AG08396 (cell line): ENCODE results near the gene CTBS.
"Not testable (repeated sequence)": the region's sequence is repeated elsewhere in the genome, so short reads cannot be mapped to it uniquely, and the experiment has no call there.

Source experiments
- DNase-seq: peaks from one replicate; pipeline ENCODE4 v3.0.0; 2012; ENCODE audit warnings: low spot score, mixed read lengths

Gene CTBS, protein sequence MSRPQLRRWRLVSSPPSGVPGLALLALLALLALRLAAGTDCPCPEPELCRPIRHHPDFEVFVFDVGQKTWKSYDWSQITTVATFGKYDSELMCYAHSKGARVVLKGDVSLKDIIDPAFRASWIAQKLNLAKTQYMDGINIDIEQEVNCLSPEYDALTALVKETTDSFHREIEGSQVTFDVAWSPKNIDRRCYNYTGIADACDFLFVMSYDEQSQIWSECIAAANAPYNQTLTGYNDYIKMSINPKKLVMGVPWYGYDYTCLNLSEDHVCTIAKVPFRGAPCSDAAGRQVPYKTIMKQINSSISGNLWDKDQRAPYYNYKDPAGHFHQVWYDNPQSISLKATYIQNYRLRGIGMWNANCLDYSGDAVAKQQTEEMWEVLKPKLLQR

DNA sequence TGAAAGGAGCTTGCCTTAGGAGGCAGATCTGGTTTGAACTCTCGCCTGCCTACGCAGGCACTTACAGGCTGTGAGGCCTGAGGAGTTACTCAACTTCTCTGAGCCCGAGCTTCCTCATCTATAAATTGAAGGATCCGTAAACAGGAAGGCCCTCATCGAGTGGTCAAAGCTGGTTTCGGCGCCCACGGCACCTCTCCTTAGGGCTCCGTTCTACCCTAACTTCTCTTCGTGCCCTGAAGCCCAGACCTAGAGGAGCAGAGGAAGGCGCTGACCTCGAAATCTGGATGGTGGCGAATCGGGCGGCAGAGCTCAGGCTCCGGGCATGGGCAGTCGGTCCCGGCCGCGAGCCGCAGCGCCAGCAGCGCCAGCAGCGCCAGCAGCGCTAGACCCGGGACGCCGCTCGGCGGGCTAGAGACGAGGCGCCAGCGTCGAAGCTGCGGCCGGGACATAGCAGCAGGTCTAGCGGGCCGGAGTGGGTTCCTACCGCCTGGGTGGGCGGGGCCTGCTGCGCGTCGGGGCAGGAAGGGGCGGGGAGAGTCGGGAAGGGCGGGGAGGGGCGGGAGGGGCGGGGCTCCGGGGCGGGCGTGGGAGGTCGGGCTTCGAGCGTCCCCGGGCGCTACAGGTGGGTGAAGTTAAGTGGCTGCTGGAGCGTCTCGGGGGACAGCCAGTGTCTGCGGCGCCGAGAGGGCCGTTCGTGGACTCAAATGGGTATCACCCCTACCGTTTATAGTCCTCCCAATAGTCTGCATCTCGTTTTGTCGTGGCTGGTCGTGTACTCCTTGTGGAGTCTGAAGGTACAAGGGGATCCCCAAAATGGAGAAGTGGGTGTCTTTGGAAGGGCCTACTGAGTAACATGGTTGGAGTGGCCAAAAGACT is at the start of gene CTBS:
Gene CTBS (minus strand): TSS at position 474 of the 876 bp plus-strand sequence. CDS start 25 bp downstream, at position 449.
- peak; percentile 97 for DNase-seq

DNA sequence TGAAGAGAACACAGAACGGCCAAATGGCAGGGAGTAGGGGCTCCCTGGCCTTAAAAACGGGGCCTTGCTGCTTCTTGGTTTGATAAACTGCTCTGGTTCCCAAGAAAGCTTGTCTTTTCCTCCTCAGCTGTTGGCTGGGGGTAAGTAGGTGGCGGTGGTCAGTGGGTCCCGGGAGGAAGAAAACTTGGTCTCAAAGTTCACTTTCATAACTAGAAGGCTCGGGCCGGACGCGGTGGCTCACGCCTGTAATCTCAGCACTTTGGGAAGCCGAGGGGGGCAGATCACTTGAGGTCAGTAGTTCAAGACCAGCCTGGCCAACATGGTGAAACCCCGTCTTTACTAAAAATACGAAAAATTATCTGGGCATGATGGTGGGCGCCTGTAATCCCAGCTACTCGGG is 47.3 kb upstream of the CTBS start:
- DNase-seq, result no peak

DNA sequence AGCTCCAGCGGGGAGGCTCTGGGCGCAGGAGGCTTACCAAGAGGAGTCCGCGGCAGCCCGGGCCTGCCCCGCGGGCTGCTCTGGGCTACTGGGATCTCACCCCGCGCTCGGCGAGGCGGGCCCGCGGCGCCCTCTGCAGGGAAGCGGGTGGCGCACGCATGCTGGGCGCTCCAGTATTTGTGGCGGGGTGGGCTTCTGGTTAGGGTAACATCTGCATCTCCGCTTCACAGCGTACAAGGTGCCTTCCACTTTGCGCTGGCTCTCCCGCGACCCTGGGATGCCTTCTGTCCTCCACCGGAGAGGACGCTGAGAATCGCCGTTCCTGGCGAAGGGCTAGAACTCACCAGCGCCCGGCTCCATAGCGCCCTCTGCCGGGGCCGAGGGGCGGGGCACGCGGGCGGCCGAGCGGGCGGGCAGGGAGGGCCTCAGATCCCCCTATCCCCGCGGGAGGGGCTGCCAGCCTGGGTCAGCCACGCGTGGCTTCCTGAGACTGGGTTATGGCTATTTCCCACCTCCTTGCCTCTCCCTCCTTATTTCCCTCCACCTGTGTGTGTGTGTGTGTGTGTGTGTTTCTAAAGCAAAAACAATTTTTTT is 46.6 kb upstream of the CTBS start:
- peak; percentile 91 for DNase-seq

DNA sequence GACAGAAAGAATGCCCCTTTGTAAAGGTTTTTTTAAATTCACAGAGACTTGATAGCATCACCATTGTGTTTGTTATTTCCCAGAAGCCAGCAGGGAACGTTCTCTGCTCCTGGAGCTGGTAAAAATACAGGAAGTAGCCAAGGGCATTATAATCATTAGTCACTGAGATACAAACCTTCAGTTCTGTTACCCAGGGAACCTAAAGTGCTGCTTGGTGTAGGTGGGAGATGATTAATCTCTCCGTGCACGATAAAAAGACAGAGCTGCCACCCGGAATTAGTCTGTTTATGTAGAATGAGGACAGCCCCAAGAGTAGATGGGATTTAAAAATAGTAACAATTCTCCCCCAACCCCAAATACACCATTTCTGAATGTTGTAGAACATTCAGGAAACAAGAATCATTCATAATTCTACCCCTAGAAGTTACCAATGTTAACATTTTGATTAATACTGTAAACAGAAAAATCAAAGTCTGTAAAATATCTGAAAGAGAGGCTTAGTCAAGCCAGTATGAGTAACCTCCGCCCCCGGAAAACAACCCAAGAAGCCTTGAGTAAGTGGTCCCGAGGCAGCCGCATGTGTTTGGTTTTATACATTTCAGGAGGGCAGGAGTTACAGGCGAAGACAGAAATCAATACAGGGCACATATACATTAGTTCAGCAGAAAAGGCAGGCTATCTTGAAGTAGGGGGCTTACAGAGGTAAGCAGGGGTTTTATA is 45.3 kb upstream of the CTBS start:
- peak; percentile 78 for DNase-seq

DNA sequence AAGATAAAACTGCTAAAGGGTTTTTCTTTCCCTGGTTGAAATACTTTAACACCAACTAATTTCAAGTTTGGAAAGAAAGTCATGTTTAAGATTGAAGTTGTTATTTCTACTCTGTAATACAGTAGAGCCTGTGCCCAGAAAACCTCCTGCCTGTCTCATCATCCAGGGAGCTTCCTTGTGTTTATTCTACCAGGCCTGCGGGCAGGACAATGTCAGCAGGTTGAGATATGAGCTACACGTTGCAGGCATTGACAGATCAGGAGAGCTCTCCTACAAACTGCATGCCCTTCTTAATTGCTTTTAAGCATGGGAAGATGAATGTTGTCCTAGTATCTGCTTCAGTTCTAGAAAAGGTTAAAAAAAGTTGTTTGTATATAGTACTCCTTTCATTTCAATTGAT is 43.1 kb upstream of the CTBS start:
- no peak for DNase-seq

DNA sequence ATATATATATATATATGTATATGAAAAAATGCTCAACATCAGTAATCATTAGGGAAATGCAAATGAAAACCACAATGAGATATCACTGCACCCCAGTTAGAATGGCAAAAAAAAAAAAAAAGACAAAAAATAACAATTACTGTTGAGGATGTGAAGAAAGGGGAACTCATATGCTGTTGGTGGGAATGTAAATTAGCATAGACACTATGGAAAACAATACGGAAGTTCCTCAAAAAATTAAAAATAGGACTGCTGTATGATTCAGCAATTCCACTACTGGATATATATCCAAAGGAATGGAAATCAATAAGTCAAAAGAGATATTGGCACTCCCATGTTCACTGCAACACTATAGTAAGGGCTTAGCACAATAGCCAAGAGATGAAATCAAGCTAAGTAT is 41.5 kb upstream of the CTBS start:
- no peak for DNase-seq

DNA sequence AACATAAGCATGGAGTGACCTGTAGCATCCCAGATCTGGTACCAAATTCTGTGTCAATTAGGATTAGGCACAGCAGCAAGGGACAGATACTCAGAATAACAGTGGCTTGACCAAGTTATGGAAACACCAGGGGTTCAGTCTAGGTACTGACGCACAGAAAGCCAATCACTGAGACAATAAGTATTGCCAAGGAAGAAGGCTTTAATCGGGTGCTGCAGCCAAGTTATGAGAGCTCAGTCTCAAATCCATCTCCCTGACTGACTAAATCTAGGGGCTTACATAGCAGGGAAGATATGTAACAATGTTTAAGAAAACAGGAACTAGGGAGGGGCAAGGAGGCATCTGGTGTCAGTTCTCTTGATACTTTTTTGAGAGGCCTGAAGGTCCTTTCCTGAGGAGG is 39.6 kb upstream of the CTBS start:
- DNase-seq, result no peak

DNA sequence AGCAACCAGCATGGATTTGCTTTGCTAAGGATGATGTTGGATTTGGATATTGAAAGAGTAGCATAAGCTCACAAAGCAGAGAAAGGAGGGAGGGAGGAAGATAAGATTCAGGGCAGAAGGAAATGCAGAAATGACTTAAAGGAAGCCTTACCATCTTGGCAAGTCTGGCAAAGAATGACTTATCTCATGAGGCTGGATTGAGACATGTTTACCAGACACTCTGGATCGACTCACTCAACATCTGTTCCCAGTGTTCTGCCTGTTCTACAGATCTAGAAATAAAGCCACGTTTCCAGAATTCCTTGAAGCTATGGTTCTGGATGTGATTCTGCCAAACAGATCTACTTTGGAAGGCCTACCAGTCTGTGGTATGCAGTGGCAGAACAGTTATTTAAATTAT is 38.8 kb upstream of the CTBS start:
- DNase-seq, result no peak

DNA sequence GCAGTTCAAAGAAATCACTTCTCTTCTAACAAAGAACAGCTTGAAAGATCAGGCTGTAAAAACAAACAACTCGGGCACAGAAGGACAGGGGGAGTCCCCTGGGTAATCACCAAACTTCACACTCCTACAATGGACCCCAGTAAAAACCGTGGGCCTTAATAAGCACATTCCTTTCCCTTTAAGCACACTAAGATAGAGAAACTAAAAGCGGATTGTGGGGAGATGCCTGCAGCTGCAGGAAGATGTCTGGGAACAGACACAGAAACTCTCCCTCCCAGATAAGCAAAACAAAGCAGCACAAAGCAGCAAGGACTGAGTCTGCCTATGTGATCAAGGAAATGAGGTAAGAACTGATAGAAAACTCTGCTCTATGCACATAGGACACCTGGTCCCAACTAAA is 37.6 kb upstream of the CTBS start:
- no peak for DNase-seq

DNA sequence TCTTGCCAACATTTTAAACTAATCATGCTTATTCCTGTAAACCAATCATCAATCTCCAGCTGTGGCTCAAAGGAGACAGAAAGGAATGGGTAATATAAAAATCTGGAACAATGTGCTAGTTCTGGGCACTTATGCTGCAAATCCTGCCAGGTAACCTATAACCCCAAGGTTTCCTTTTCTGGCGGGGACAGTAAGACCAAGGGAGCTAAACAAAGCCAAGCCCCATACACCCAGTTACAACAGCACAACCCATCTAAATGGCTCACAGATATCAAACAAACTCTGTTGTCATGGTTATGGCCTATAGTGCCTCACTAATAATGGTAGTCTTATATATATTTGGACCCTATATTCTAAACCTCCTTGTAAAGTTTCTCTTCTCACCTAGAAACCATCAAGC is 36.9 kb upstream of the CTBS start:
- DNase-seq, result no peak

DNA sequence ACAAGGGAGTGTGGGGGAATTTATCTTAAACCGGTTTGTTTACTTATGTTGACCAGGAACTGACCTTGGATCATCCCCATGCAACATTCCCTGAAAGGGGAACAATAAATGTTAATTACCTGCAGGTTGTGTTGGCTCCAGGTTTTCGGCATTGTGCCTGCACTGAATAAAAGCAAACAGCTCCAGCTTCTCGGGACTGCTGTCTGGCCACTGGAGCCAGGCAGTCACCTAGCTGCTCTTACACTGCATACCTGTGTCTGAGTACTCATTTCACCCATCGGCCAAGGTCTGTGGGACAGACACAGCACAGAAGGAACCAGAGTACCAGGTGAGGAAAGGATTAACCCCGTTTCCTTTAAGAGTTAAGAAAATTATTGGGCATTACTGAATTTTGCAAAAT is 32.7 kb upstream of the CTBS start:
- no peak for DNase-seq

DNA sequence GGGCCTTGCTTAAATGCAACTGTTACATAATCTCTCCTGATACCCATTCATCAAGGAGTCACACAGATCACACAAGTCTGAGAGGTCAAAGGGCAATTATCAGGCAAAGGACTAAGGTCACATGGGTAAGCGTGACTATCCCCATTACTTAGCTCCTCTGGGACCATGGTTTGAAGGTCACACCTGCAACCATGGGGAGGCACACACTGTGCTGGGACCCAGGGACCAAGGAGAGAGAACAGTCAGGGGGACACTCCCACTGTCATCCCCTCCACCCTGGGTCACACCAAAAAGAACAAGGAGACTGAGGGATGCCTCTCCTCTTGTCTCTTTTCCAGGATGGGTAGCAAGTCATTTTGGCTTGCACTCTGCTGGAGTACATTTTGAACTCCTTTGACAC is 30.9 kb upstream of the CTBS start:
- no peak for DNase-seq

DNA sequence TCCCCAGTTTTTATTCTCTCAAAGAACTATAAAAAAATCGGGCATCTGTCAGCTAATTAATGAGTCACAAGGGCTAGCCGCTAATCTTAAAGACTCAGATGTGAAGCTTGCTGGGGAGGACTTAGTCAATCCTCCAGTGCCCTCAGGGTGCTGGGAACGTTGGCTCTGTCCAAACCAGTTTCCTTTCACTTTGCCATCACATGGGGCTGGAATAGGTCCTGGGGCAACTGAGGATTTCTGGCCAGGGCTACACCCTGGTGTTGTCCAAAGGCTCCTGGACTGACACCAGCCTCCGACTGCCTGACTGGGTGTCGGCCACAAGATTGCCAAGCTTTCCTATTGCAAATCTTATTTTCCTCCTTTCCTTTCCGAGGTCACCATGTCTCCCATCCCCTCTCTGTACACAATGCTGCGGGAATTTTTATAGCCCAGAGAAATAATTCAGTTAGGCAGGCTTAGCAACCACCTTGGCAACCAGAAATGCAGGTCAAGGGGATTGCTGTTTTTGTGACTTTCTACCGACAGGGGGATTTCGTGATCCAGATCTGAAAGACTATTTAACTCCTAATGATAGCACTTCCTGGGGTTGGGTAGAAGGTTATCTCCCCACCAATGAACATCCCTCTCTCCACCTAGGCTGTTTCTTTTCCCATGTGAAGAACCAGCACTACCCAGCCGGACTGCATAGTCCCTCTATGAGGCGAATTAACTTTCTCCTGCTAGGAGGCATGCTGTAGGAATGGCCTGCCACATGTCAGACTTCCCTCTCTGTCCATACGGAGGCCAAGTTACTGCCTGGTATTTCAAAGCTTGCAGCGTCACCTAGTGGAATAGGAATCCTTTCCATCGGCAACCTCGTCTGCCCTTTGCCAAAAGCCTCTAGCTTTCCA is 29.9 kb upstream of the CTBS start:
- DNase-seq, result peak; percentile 55

DNA sequence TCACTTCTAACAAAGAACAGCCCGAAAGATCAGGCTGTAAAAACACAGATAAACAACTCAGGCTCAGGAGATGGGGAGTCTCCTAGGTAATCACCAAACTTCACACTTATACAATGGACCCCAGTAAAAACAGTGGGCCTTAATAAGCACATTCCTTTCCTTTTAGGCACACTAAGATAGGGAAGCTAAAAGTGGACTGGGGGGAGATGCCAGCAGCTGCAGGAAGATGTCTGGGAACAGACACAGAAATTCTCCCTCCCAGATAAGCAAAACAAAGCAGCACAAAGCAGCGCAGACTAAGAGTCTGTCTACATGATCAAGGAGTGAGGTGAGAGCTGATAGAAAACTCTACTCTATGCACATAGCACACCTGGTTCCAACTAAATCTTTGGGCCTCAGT is 29.0 kb upstream of the CTBS start:
- no peak for DNase-seq

DNA sequence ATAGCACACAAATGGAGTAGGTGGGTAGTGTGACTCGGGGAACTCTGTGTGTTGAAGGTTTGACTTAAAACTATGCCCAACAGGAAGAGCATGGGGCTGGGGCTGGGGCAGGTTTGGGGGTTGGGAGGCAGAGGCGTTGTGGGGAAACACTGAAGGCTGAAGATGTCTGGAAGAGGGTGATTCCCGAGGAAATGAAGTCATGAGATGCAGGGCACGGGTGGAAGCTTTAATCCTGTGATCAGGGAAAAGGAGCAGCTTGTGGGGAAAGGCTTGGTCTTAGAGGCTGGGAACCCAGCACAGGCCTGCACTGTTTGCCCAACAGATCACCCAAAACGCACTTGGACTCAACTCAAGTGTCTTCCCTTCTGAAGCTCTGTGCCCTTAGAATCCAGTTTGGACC is 26.6 kb upstream of the CTBS start:
- no peak for DNase-seq

DNA sequence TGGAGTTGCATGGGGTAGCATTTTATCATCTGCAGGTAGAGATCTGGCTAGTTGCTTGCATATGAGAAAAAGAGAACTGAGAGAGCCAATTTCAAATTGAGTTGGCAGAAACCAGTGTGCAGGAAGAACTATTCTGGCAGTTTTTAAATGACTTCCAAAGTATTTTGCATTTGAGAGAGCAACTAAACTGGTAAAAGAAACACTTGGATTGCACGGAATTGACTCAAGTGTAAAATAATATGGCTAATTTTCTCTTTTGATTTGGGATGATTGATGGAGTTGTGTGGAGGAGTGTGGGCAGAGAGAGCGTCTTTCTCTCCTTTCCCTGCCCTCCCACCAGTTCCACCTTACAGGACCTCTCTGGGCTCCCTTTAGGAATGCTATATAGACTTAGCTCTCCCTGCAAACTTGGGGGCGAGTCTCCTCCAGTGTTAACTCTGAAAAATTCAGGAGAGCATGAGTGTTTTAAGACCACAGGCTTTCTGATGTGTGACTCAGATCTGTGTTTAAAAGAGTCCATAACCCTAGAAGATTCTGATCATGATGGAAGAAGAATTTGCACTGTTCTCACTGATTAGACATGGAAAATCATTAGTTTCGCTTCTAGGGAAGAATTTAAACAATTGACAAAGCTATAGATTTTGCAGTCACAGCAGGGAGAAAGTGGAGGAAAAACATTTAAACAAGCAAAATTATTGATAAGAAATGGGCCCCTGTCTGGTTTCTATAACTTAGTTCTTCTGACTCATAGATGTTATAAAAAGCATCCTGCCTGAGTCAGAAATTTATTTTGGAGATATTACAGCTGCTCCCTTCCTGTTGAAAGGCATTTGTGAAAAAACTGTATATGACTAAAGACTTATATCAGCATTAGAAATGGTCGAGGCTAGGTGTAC is 24.9 kb upstream of the CTBS start:
- peak; percentile 37 for DNase-seq

DNA sequence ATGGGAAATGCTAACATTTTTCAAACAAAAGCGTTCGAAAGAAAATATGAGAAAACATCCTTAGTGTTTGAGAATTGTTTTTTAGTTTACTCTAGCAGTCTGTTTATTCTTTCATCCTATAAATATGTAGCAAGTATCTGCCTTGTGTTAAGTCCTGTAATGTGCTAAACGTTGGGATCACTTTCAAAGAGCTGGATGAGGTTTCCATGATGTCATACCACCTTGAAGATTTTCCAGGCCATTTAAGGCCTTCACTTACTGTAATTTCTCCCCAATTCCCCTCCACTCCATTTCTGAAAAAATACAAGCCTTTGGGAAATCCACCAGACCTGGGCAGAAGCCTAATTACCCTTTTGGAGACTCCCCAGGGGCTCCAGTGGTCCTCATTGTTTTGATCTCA is 24.2 kb upstream of the CTBS start:
- no peak for DNase-seq

DNA sequence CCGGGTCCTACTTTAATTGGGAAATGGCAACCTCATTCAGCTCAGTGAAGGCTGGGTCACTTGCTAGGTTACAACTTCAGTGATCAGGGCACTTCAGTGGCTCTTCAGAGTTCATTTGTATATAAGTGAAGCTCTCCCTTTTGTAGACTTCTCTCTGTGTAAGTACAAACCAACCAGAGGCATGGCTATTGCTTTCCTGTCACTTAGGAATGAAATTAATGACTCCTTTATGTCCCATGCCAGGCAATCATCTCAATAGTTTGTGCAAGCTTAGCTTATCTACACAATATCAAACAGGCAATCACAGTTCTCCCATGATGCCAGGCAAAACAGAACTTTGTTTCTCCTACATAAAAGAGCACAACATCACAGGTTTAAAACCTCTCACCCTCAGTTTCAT is 22.8 kb upstream of the CTBS start:
- DNase-seq, result no peak

DNA sequence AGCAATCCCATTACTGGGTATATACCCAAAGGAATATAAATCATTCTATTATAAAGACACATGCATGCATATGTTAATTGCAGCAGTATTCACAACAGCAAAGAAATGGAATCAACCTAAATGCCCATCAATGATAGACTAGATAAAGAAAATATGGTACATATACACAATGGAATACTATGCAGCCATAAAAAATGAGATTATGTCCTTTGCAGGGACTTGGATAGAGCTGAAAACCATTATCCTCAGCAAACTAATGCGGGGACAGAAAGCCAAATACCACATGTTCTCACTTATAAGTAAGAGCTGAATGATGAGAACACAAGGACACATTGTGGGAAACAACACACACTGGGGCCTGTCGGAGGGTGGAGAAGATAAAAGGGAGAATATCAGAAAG is 20.7 kb upstream of the CTBS start:
- DNase-seq, result not testable (repeated sequence)

DNA sequence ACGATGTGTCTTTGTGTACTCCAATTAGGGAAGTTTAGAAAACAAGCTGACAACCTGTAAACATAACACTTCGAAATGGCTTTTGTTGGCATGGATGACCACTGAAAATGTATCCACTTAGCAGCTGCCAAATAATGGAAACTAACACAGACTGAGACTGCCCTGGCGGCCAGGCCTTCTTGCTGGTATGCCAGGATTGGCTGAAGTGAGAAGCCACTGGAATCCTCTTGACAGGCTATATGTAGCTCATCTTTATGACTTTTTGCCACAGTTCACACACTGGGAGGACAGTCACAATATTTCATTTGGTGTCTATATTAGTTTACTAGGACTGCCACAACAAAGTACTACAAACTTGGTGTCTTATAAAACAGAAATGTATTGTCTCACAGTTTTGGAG is 12.9 kb upstream of the CTBS start:
- DNase-seq, result no peak
